HCT116 (cell line): Measurements from ENCODE around the gene TNNI3. TPM values are rescaled to one million over a fixed set of nuclear protein-coding genes. Genes with fewer than 3 reads are reported as not detected.
A peak's percentile ranks its signal among the peaks of the same experiment; 100 is the strongest.

Experiments used
- ATAC-seq: fragments of 200-7000 bp; cut with Tn5 transposase; 2 replicates; pipeline ENCODE4 v1.9.1; 2020; ENCODE audit warnings: mild to moderate bottlenecking, moderate library complexity
- BruUV-seq: library from RNA; stranded (reverse); fragments of 400-500 nt; replicated peaks from 2 replicates; lab custom pipeline; 2021; lab: Mats Ljungman, UMichigan
- CTCF ChIA-PET: fragments of 300-600 bp; sonication (Branson Sonifier 250); formaldehyde crosslinking; loops from one replicate; lab custom pipeline; 2021; ENCODE audit warnings: antibody characterized with exemption; lab: Charles Lee
- POLR2A ChIA-PET: fragments of 300-600, 350-600 bp; sonication (Branson Sonifier 250); formaldehyde crosslinking; loops from one replicate; lab custom pipeline; 2021; ENCODE audit warnings: antibody characterized with exemption; lab: Charles Lee
- RAD21 ChIA-PET, 2 experiments: fragments of 300-600 bp; sonication (Branson Sonifier 250); formaldehyde crosslinking; loops; one replicate each; lab custom pipeline; 2023; ENCODE audit warnings: low total read pairs in 2 of 2; ENCODE audit not compliant: uncharacterized antibody in 2 of 2, unreplicated experiment in 2 of 2, low non-redundant PET in 1 of 2; lab: Charles Lee
- DNase-seq: peaks from one replicate; pipeline ENCODE4 v3.0.0-alpha.2; 2010; ENCODE audit warnings: low read depth, low spot score
- H2AFZ ChIP-seq: fragments of 200-600 bp; shearing (Covaris generic), sonication (generic); 2 replicates; pipeline ENCODE4 v1.6.1; 2017; ENCODE audit warnings: low read depth, mixed run types, mixed read lengths, antibody characterized with exemption, low read length; ENCODE audit not compliant: poor library complexity, severe bottlenecking
- H3K27ac ChIP-seq: 2 replicates; pipeline ENCODE4 v1.5.1; 2012; ENCODE audit warnings: low read depth, low read length
- H3K27me3 ChIP-seq: fragments of 200-600 bp; sonication (generic); 2 replicates; pipeline ENCODE4 v1.6.1; 2016; ENCODE audit warnings: mixed run types, low read length, mixed read lengths; ENCODE audit not compliant: insufficient read depth
- H3K36me3 ChIP-seq, 2 experiments: fragments of 200-500 bp in 1 of 2; fragments of 200-600 bp in 1 of 2; sonication (Bioruptor generic) in 1 of 2; sonication (generic) in 1 of 2; 2 replicates each; pipeline versions ENCODE4 v1.5.1 to v1.6.1; 2014 to 2016; ENCODE audit warnings: low read length in 2 of 2, inconsistent platforms in 1 of 2, mixed read lengths in 1 of 2, mixed run types in 1 of 2; ENCODE audit not compliant: insufficient read depth in 2 of 2, control insufficient read depth in 1 of 2
- H3K4me1 ChIP-seq, 2 experiments: fragments of 200-600 bp in 1 of 2; sonication (generic) in 1 of 2; 2 replicates each; pipeline versions ENCODE4 v1.5.1 to v1.6.1; 2012 to 2017; ENCODE audit warnings: low read length in 2 of 2, inconsistent platforms in 1 of 2, mild to moderate bottlenecking in 1 of 2, mixed read lengths in 1 of 2, mixed run types in 1 of 2, moderate library complexity in 1 of 2; ENCODE audit not compliant: insufficient read depth in 2 of 2, control insufficient read depth in 1 of 2
- H3K4me2 ChIP-seq: fragments of 200-600 bp; sonication (generic); 2 replicates; pipeline ENCODE4 v1.6.1; 2017; ENCODE audit warnings: mixed run types, low read length, mixed read lengths
- H3K4me3 ChIP-seq, 2 experiments: fragments of 200-600 bp in 1 of 2; sonication (generic) in 1 of 2; replicated peaks in 1 of 2; 2 replicates each; pipeline ENCODE4 v1.5.1; 2011 to 2016; ENCODE audit warnings: low read length in 2 of 2, control low read depth in 1 of 2, low read depth in 1 of 2, mild to moderate bottlenecking in 1 of 2, mixed read lengths in 1 of 2, mixed run types in 1 of 2
- H3K79me2 ChIP-seq: fragments of 200-600 bp; sonication (generic); 2 replicates; pipeline ENCODE4 v1.6.1; 2017; ENCODE audit warnings: mild to moderate bottlenecking, mixed run types, low read length, moderate library complexity, mixed read lengths; ENCODE audit not compliant: insufficient read depth
- H3K9ac ChIP-seq: fragments of 200-600 bp; sonication (generic); 2 replicates; pipeline ENCODE4 v1.6.1; 2016; ENCODE audit warnings: low read length, mixed read lengths
- H3K9me2 ChIP-seq: fragments of 200-600 bp; sonication (generic), shearing (Covaris generic); 2 replicates; pipeline ENCODE4 v1.6.1; 2017; ENCODE audit warnings: mixed run types, mild to moderate bottlenecking, moderate library complexity; ENCODE audit not compliant: insufficient read depth
- H3K9me3 ChIP-seq, 2 experiments: fragments of 200-500 bp in 1 of 2; fragments of 200-600 bp in 1 of 2; sonication (Bioruptor generic) in 1 of 2; sonication (generic) in 1 of 2; 2 replicates each; pipeline ENCODE4 v1.6.1; 2014 to 2017; ENCODE audit warnings: low read length in 2 of 2, mixed read lengths in 2 of 2, inconsistent platforms in 1 of 2, low read depth in 1 of 2, mild to moderate bottlenecking in 1 of 2, mixed run types in 1 of 2, moderate library complexity in 1 of 2; ENCODE audit not compliant: control insufficient read depth in 1 of 2, insufficient read depth in 1 of 2
- H4K20me1 ChIP-seq: fragments of 200-600 bp; sonication (generic), shearing (Covaris generic); 2 replicates; pipeline ENCODE4 v1.6.1; 2017; ENCODE audit warnings: mixed run types, mild to moderate bottlenecking, moderate library complexity; ENCODE audit not compliant: insufficient read depth
- CBX3 ChIP-seq: IDR thresholded peaks from 2 replicates; pipeline ENCODE4 v1.6.1; 2012; ENCODE audit warnings: low read depth
- EGR1 ChIP-seq: IDR thresholded peaks from 2 replicates; pipeline ENCODE4 v1.6.1; 2012; ENCODE audit warnings: low read depth
- ELF1 ChIP-seq: IDR thresholded peaks from 2 replicates; pipeline ENCODE4 v1.6.1; 2012; ENCODE audit warnings: low read depth, borderline replicate concordance
- EZH2 ChIP-seq: fragments of 200-600 bp; sonication (generic); IDR thresholded peaks from 2 replicates; pipeline ENCODE4 v1.6.1; 2017; ENCODE audit warnings: antibody characterized with exemption, mixed run types
- EZH2phosphoT487 ChIP-seq: fragments of 200-600 bp; IDR thresholded peaks from 2 replicates; pipeline ENCODE4 v1.6.1; 2018; ENCODE audit warnings: antibody characterized with exemption, borderline replicate concordance
- FOSL1 ChIP-seq: IDR thresholded peaks from 2 replicates; pipeline ENCODE4 v1.6.1; 2012; ENCODE audit warnings: low read depth
- JUND ChIP-seq: IDR thresholded peaks from 2 replicates; pipeline ENCODE4 v1.6.1; 2012
- POLR2A ChIP-seq: IDR thresholded peaks from 2 replicates; pipeline ENCODE4 v1.7.0; 2011; ENCODE audit warnings: borderline replicate concordance; ENCODE audit not compliant: insufficient read depth, insufficient read length; ENCODE audit errors: extremely low read depth
- SIN3A ChIP-seq: IDR thresholded peaks from 2 replicates; pipeline ENCODE4 v1.6.1; 2012; ENCODE audit warnings: low read depth
- SP1 ChIP-seq: IDR thresholded peaks from 2 replicates; pipeline ENCODE4 v1.6.1; 2012; ENCODE audit warnings: low read depth
- SRF ChIP-seq: IDR thresholded peaks from 2 replicates; pipeline ENCODE4 v1.6.1; 2012; ENCODE audit warnings: low read depth
- YY1 ChIP-seq: IDR thresholded peaks from 2 replicates; pipeline ENCODE4 v1.6.1; 2011; ENCODE audit warnings: low read length, low read depth, moderate library complexity, mild to moderate bottlenecking; ENCODE audit not compliant: insufficient replicate concordance; ENCODE audit errors: extremely low read depth
- ZFX ChIP-seq: fragments of 450-650 bp; IDR thresholded peaks from 2 replicates; pipeline ENCODE4 v1.6.1; 2017
- ZNF274 ChIP-seq: fragments of 200-500 bp; sonication (Bioruptor generic); IDR thresholded peaks from 2 replicates; pipeline ENCODE4 v1.6.1; 2014; ENCODE audit warnings: mild to moderate bottlenecking, low read depth, low read length, inconsistent platforms
- intact Hi-C: fragments of 100-400 bp; cut with micrococcal nuclease; formaldehyde crosslinking; loops from 2 replicates; pipeline ENCODE4 v1.10.0; 2022
- total RNA-seq: library from RNA; stranded (reverse); gene quantifications from one replicate; pipeline ENCODE4 v1.2.1, GENCODE V29; 2021; ENCODE audit not compliant: unreplicated experiment
- TF ChIP-seq, protein P1 (sequence below): IDR thresholded peaks from 2 replicates; pipeline ENCODE4 v1.6.1; 2012; ENCODE audit warnings: low read depth
- TF ChIP-seq, protein P2 (sequence below): IDR thresholded peaks from 2 replicates; pipeline ENCODE4 v1.6.1; 2011; ENCODE audit warnings: mild to moderate bottlenecking, low read length, moderate library complexity; ENCODE audit not compliant: insufficient replicate concordance; ENCODE audit errors: extremely low read depth

The TNNI3 gene
- total RNA-seq, 1 experiment from 2014 or later = 42.1 TPM

- TF ChIP-seq, protein P1, sequence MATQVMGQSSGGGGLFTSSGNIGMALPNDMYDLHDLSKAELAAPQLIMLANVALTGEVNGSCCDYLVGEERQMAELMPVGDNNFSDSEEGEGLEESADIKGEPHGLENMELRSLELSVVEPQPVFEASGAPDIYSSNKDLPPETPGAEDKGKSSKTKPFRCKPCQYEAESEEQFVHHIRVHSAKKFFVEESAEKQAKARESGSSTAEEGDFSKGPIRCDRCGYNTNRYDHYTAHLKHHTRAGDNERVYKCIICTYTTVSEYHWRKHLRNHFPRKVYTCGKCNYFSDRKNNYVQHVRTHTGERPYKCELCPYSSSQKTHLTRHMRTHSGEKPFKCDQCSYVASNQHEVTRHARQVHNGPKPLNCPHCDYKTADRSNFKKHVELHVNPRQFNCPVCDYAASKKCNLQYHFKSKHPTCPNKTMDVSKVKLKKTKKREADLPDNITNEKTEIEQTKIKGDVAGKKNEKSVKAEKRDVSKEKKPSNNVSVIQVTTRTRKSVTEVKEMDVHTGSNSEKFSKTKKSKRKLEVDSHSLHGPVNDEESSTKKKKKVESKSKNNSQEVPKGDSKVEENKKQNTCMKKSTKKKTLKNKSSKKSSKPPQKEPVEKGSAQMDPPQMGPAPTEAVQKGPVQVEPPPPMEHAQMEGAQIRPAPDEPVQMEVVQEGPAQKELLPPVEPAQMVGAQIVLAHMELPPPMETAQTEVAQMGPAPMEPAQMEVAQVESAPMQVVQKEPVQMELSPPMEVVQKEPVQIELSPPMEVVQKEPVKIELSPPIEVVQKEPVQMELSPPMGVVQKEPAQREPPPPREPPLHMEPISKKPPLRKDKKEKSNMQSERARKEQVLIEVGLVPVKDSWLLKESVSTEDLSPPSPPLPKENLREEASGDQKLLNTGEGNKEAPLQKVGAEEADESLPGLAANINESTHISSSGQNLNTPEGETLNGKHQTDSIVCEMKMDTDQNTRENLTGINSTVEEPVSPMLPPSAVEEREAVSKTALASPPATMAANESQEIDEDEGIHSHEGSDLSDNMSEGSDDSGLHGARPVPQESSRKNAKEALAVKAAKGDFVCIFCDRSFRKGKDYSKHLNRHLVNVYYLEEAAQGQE = no peak
- no peak for TF ChIP-seq POLR2A
- no peak for TF ChIP-seq EZH2phosphoT487
- no peak for TF ChIP-seq EZH2
- TF ChIP-seq SRF = no peak
- TF ChIP-seq ELF1 = no peak
- TF ChIP-seq CBX3 = no peak
- TF ChIP-seq ZNF274 = no peak
- no peak for TF ChIP-seq EGR1
- TF ChIP-seq SIN3A = no peak
- TF ChIP-seq, all 23 proteins: peak for 0
These were observed 9.8 kb downstream of the TNNI3 start (continued) for GRCh38 chr19:55147545-55148251.

DNA sequence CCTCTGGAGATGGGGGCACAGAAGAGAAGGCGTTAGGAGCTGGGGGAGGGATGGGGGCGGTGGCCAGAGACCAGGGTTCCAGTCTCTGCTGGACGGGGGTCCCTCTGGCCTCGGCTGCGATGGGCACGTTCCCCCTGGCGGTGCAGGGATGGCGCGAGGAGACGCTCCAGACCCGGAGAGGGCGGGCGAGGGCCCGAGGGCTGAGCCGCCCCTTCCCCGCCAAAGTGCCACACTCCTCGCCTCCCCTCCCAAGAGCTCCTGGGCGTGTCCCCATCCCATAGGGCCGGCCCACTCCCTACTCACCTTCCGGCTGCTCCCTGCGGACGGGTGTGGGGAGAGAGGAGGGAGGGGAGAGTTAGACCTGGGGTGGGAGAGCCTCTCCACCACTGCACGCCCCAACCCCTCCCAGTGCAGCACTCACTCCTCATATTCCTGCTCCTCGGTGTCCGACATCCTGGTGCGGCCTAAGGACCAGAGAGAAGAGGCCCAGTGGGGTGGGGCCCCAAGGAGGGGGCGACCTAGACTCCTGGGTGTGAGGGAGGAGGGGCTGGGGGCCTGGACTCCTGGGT, 10.7 kb downstream of the TNNI3 start:
- H3K4me3 ChIP-seq = peak overlapping the region; percentile 60 to 69
- no peak overlapping the region for H2AFZ ChIP-seq
- H3K27me3 ChIP-seq = no peaks in the 10 kb centered on the region
- intact Hi-C loops = loop anchor here (10.0 kb wide), 1 partner anchor 488 kb away; no protein-coding TSS in a partner anchor
- H3K9me3 ChIP-seq = no peaks in the 10 kb centered on the region
- no peaks in the 10 kb centered on the region for H3K9me2 ChIP-seq
- ChIA-PET RAD21 (interaction anchor here (0.6 to 1.8 kb wide), 7 partner anchors 9 to 496 kb away, joined by 3 to 13 read pairs (median 4); partner anchors contain the start of genes ZNF581 (in 1 of the 2) and ZNF784 (in 1 of the 2)), CTCF (interaction anchor here (0.6 to 4.4 kb wide), 19 partner anchors 10 to 507 kb away, joined by 3 to 53 read pairs (median 4); partner anchors contain the start of genes DNAAF3, FIZ1, ISOC2 and PPP1R12C), POLR2A (interaction anchor here (0.6 to 2.9 kb wide), 17 partner anchors 9 to 496 kb away, joined by 3 to 24 read pairs (median 4); partner anchors contain the start of genes DNAAF3, KMT5C, PPP1R12C and TNNI3)
- 0 out of 4 replicates have a peak, but pooled peaks cover 0 to 4% of the 10 kb centered on the region in 2 experiments for H3K36me3 ChIP-seq
- H3K27ac ChIP-seq = peak overlapping the region; percentile 99
- DNase-seq (peak; percentile 61), ATAC-seq (peak; percentile 92)
- peaks cover 4% of the 10 kb centered on the region for H3K79me2 ChIP-seq
- H4K20me1 ChIP-seq = no peaks in the 10 kb centered on the region
- BruUV-seq = no TSS peak
- H3K4me1 ChIP-seq = peaks cover 16 to 60% of the 10 kb centered on the region in 2 experiments
- peak overlapping the region; percentile 70 for H3K9ac ChIP-seq
- H3K4me2 ChIP-seq = peak overlapping the region; percentile 88
- TF ChIP-seq YY1 (no peak), EZH2 (no peak), ELF1 (no peak), ZFX (0 out of 2 replicates have a peak, but pooled peaks have one; percentile 17), EZH2phosphoT487 (no peak), POLR2A (peak; percentile 36), JUND (no peak), FOSL1 (no peak), SP1 (peak; percentile 65), SIN3A (peak; percentile 31; the same call in 1 of the 2 replicates)
- TF ChIP-seq, protein P2, sequence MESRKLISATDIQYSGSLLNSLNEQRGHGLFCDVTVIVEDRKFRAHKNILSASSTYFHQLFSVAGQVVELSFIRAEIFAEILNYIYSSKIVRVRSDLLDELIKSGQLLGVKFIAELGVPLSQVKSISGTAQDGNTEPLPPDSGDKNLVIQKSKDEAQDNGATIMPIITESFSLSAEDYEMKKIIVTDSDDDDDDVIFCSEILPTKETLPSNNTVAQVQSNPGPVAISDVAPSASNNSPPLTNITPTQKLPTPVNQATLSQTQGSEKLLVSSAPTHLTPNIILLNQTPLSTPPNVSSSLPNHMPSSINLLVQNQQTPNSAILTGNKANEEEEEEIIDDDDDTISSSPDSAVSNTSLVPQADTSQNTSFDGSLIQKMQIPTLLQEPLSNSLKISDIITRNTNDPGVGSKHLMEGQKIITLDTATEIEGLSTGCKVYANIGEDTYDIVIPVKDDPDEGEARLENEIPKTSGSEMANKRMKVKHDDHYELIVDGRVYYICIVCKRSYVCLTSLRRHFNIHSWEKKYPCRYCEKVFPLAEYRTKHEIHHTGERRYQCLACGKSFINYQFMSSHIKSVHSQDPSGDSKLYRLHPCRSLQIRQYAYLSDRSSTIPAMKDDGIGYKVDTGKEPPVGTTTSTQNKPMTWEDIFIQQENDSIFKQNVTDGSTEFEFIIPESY = no peak
